NCI-H524 (cell line): ENCODE measurements around the gene MTHFD1L.

Experiments used
- DNase-seq, 2 experiments: peaks; one replicate each; lab custom pipeline; 2025; lab: John Stamatoyannopoulos, UW

MTHFD1L gene

DNA sequence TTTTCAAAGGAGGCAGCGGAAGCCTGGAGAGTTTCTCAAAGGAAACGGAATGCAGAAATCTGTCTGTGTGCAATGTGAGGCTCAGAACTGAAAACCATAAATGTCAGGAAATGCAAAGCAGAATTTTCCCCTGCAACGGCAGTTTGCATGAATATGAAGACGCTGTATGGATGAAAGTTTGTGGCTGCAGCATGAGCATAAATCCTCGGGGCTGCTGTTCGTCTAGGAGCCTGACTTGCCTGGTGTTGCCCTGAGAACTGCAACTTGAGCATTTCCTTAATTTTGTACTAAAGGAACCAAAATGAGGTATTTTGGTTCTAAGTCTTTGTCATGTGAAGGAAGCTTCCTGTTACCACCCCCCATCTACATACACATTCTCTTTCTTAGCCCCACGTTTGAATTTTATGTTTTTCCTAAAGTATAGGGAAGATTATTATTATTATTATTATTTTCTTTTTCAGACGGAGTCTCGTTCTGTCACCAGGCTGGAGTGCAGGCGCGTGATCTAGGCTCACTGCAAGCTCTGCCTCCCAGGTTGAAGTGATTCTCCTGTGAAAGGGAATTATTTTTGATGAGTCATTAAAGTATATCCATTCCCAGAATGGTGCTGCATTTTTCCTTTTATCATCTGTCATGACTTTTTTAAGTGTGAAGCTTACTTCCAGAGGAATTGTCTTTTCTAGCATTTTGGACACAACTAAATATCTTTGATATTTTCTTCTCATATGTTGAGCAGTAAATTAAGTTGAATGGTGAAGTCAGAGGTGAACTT is 33.1 kb downstream of the MTHFD1L start:
- DNase-seq = no peak

DNA sequence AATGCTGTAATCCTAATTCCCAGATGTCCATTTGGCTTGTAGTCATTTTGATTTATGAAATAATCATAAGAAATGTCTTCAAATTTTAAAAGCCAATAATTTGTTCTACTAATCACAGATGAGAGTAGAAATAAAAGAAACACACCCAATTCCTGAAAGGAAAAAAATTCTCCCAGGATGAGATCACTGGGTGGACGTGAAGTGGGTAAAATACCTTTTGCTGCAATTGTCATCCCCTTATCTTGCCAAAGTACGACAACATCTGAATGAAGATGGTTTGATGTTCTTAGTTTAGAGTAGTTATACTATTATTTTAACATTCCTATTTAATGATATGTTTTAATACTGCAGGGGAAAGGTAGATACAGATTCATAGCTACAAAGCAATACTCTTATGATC is 33.7 kb downstream of the MTHFD1L start:
- DNase-seq = no peak

DNA sequence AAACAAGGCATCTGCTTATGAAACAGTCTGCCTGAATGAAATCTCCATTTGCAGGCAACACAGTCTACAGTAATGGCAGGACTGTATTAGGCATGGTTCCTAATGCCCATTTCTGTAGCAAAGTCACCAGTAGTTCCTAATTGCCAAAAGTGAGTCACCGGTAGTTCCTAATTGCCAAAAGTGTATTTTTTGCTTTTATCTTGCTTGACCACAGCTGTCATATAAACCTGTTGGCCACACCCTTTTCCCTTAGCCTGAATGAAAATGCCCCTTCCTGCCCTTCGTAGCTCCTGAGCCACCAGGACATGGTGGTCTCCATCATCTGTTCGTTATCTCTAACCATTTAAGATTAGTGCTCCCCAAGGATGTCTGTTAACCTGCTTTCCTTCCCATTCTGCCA is 34.5 kb downstream of the MTHFD1L start:
- DNase-seq = no peak

DNA sequence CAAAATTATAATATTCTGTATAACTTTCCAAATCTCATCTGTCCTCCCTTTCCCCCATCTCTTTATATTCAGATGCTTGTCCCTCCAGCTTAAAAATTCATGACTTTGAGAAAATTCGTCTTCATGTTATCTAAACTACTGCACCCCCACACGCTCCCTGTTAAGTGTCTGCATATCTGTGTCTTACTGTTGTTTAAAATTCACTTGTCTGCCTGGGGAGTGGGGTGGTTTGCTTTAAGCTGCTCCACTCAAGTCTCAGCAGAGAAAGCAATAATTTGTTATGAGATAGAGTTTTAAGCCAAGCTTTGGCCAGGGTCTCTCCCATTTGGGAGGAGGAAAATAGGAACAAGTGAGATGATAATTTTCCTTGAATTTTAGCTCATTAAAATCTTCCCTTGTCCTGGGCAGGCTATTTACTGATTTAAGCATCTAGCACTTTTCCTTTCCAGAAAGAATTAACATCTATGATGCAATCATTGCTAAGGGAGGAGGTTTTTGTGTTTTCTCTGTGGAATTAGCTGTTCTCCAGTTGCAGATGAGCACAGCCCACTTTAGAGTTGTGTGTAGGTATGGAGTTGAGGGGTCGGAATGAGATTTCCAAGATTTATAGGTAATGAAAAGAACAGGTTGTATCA is 36.8 kb downstream of the MTHFD1L start:
- DNase-seq = no peak

DNA sequence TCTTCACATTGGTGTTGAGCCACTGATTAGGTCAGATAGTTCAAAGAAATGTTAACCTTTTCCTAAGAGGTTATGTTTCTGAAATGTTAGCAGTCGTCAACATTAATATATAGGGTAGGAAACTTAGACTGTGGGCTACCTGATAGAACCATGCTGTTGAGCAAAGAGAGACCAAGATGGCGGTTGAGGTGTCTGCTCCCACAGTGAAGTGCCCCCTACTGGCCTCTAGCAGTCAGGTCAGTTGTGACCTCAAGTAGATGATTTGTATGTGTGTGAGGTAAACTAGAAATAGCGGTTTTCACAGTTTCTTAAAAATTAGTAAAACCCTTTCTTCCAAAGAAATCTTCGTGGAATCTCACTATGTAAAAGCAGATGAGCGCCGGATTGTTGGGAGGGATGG is 40.3 kb downstream of the MTHFD1L start:
- no peak for DNase-seq

DNA sequence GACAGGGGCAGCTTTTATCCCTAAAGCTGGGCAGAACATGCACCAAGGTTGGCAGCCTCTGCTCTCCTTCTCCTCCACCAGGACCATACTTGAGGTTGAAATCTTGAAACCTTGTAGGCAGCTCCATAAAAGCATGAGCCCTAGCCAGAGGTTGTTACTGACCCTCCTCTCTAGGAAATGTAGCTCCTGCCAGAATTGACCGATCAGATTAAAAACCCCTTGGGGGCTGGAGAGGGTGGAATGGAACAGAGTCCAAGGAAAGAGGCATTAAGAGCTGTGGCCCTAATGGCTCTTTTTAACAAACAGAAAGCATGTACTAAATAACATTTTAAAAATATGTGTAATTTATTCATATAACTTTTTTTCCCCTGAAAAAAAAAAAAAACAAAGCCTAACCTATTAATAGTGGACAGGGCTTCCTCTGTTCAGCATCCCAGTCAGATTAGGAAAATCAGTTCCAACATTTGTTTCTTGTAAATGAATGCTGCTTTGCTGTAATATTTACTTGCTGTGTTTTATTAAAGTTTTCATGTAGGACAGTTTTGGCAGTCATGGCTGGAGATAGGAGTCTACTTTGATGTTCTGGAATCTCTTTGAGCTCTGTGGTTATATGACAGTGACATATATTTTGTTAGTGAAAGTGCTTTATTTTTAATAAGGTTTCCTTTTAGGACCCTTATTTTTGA is 41.3 kb downstream of the MTHFD1L start:
- DNase-seq = no peak

DNA sequence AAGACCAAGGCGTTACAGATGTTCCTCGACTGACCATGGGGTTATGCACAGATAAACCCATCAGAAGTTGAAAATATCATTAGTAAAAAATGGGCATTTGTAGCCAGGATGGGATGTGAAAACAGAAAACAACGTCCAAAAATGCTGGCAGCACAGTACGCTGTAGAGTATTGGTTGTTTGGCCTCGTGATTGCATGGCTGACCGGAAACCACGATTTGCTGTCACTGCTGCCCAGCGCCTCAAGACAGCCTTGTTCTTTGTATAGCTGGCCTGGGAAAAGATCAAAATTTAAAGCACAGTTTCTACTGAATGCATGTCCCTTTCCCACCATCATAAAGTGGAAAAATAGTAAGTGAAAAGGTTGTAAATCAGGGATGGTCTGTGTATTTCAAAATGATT is 41.9 kb downstream of the MTHFD1L start:
- DNase-seq = no peak

DNA sequence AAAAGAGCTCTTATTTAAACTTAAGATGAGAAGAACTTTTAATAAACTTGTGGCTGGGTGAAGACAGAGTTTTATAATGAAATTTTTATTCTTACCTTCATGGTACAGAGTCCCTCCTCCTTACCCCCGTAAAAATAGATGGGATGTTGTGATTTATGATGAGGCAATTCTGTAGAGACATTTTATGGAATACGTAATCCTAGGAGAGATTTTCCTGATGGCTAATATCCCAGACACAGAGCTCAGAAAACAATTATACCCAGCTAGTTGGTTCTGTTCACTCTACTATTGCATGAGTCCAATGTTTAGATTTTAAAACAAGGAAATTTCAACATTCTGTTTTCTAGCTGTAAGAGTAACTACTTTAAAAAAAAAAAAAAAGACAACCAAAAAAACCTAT is 43.4 kb downstream of the MTHFD1L start:
- no peak for DNase-seq

DNA sequence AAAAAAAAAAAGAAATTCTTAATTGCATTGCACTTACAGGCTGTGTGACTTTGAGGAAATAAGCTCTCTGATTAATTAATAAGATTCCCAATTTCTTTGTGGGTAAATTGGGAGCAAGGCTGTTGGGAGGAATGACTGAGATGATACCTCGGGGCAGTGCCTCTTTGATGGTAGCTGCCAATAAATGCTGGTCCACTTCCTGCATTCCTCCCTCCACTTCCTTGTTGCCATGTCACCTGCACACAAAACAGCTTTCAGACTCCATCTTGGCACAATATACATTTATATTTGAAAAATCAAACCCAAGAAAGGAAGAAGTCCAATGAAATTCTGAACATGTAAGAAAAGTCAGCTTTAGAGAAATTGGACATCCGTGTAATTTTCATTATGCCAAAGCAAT is 45.1 kb downstream of the MTHFD1L start:
- no peak for DNase-seq

DNA sequence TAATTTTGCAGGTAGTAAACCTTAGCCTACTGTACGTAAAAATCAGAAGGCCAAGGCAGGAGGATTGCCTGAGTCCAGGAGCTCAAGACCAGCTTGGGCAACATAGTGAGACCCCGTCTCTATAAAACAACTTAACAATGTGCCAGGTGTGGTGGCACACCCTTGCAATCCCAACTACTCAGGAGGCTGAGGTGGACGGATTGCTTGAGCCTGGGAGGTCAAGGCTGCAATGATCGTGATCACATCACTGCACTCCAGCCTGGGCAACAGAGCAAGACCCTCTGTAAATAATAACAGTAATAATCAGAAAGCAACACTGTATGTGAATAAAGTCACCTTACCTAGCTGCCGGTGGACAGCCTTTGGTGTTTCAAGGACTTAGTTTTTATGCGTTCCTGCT is 48.9 kb downstream of the MTHFD1L start:
- DNase-seq = no peak

DNA sequence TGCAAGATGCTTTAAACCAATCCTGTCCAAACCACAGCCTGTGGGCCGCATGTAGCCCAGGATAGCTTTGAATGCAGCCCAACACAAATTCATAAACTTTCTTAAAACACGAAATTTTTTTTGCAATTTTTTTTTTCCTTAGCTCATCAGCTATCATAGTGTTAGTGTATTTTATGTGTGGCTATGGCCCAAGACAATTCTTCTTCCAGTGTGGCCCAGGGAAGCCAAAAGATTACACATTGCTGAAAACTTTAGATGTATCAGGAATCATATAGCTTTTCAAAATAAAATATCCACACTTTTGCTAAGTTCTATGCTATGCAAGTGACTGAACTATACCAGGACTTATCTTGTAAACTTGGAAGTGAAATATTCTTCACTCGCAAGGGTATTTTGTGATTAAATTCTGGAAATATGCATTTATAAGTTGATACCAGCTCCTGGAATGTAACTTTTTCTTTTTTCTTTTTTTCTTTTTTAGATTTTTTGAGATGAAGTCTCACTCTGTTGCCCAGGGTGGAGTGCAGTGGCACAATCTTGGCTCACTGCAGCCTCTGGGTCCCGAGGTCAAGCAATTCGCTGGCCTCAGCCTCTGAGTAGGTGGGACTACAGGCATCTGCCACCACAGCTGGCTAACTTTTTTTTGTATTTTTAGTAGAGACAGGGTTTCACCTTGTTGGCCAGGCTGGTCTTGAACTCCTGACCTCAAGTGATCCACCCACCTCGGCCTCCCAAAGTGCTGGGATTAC is 49.8 kb downstream of the MTHFD1L start:
- no peak for DNase-seq

DNA sequence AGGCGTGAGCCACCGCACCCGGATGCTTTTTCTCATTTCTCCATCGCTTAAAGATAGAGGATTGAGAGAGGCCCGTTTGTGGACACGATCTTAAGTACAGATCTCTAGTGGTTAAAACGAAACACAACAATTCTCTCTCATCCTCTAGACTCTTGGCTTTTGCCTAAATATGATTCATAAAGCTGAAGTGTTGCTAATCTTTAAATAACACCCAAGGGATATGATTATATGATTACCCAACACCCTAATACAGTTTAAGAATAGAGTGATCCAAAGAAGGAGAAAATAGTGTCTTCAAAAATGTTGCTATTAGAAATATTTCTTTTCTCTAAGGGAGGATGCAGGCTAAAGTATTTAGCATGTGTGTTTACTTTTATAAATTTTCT is 50.4 kb downstream of the MTHFD1L start:
- DNase-seq = no peak

DNA sequence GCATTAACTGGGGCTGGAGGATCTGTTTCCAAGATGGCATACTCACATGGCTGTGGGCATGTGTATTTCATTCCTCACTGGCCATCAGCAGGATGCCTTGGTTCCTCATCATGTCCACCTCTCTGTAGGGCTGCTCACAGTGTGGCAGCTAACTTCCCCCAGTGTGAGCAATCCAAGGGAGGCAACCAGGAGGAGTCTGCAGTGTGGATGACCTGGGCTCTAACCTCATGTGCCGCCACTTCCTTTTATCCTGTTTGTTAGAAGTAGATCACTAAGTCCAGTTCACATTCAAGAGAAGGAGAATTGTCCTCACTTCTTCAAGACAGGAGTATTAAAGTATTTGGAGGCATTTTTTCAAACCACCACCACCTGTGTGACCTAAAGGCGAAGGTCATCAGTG is 54.4 kb downstream of the MTHFD1L start:
- no peak for DNase-seq

DNA sequence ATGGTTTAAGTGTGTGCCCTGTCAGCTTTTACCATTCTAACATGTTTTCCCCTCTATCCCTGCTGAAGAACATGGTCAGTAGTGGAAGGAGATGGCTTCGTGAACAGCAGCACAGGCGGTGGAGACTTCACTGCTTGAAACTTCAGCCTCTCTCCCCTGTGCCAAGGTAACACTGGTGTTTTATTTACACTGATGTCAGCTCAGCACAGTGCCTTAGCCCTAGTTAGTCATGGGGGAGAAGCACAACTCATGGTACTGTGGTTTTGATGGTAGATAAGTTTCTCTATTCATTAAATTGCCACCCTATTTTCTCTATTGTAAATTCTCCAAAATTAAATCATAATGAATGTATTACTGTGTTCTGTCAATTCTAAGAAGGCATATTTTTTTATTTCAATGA is 56.6 kb downstream of the MTHFD1L start:
- DNase-seq = no peak

DNA sequence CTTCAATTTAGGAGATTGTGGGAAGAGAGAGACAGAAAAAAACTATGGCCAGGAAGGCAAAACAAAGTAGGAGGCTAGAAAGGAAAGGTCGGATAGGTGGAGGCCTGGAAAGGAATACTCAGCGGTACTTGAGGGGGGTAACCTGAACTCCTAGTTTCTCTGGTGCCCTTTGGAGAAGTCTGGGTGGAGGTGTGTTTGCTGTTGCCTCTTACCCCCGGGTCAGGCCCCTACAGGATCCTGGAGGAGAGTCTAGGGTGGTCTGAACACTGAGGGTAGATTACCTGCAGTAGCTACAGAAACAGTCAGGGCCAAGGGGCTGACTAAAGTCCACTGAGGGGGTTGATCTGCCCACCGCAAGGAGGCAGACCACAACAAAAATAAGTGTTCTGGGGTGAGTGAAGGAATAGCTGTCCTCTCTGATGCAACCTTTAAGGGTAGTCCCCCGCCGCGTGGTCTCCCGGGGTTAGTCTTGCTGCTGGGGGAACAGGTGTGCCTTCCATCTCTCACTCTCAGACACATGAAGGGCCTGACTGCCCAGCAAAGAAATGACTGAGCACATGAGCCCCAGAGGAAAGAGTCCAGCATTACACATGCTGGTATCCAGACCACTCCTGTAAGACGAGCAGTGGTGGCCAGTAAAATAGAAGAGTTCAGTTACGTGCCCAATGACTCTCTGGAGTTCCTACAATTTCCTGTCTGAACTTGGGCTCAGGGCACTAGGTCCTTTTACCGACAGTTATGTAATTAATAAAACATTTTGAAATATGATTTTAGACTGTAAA is 59.5 kb downstream of the MTHFD1L start:
- no peak for DNase-seq

DNA sequence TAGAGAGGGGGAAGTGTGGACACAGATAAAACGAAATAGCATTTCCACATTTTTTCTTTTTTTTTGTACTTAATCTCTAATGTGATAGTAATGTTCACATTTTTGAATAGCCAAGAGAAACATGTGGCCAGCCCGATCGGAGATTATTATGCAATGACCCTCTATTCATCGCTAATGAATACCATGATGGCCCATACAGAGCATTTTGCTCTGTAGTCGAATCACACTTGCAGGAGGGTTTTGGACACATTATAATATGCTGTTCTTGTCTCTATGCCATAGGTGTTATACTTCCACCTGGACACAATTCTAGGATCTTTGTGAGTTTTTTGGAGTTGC is 60.1 kb downstream of the MTHFD1L start:
- DNase-seq = no peak

DNA sequence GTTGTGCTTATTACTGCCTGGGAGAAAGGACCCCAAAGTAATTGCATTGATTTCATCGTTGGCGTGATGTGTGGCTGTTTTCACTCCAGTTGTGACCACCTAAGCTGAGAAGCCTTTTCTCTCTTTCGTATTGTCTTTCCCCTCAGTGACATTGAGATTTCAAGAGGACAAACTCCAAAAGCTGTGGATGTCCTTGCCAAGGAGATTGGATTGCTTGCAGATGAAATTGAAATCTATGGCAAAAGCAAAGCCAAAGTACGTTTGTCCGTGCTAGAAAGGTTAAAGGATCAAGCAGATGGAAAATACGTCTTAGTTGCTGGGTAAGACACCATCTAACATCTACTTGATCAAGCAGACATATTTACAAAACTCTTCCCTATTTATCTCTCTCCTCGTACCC is 60.5 kb downstream of the MTHFD1L start:
- no peak for DNase-seq

DNA sequence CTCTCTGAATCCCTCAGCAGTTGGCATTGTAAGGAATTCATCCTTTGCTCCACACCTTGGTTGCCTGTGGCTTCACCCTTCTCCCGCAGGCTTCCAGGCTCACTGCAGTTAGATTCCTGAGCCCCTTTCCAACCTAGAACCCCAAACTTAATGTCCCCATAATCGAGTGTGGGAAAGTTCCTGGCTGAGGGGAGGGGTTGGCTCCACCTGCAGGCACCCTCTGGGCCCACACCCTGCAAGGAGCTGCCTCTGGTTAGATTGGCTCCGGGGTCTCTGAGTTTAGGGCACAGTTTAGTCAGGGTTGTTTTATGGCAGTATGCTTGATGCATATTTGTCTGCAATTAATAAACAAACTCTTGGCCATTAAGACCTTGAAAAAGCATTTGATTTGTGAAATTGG is 63.4 kb downstream of the MTHFD1L start:
- DNase-seq = no peak

DNA sequence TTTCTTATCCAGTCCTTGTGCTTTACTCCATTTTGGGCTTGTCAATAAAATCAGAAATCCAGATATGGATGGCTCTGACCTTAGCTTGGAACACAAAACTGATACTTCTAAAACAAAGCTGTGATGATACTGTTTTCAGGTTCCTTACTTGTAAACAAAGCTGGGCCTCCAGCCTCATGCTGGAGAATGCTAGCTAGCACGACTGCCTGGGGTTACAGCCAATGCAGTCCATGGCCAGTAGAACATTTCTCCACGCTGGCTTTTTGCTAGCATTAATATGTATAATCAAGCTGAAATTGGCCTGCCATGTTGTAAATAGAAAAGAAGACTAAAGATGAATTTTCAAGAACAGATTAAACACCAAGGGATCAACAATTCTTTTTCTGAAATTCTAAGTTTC is 63.9 kb downstream of the MTHFD1L start:
- no peak for DNase-seq

DNA sequence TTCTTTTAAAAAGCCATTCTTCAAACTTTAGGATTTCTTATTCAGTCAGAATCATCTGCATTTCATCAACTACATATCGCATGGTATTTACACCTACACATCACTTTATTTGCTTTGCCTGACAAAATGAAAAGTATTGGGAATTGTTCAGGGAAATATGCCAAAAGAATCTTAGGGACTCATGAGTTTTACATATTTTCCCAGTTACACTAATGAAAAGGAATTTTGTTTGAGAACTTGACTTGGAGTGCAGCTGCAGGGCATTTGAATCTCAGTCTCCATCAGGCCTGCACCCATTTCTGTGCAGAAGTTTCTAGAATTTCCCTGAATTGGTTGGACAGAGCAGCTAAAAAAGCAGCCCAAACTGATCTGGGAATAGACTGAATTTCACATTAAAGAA is 65.3 kb downstream of the MTHFD1L start:
- DNase-seq = no peak

DNA sequence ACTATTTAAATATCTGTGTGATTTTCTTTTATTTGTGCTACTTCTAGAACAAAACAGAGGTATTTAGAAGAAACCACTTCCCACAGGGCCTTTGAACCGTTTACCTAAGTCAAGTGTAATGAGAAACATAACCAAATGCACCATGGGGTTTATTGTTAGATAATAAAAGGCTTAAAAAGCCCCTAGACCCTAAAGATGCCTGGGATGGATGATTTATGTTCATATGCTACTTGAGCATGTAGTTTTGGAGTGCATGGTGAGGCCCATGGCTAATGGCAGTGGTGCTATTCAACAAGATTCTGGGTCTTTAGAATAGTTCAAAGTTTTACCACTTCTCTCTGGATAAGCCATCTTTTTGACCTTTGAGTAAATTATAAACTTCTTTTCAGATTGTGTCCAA is 65.9 kb downstream of the MTHFD1L start:
- no peak for DNase-seq

DNA sequence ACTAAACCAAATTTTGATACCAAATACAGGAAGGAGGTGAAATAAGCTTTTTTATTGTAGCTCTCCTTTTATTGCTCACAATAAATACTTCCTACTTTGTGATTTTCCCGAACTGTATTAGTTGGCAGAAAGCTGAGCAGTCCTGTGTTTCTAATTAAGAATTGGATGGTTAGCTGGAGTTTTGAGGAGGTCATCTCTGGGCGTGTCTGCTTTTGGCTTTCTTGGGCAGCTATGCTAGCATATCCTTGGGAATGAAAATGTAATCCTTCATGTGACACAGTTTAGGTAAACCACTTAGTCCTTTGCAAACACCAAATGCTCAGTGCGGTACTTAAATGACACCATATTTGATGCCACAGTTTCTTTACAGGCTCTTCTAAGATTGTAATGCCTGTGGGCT is 67.5 kb downstream of the MTHFD1L start:
- DNase-seq = no peak
